Measurements from ENCODE around the gene DLG1.

- no peak for TF ChIP-seq POLR2AphosphoS5 (IDR thresholded peaks at IDR 0.05; ENCODE audit: low read depth, low read length)
- TF ChIP-seq TAF1 (IDR thresholded peaks at IDR 0.05; ENCODE audit: borderline replicate concordance, insufficient read depth, low read length), result no peak
- TF ChIP-seq REST (IDR thresholded peaks at IDR 0.05; ENCODE audit: insufficient read depth in 1 of 2, low read depth in 2 of 2, low read length in 2 of 2), result no peak
- no peak for TF ChIP-seq FOXP2 (optimal IDR thresholded peaks at IDR 0.05; ENCODE audit: borderline replicate concordance, extremely low read depth, extremely low read length, insufficient read depth)
- no peak for TF ChIP-seq SIN3A (IDR thresholded peaks at IDR 0.05; ENCODE audit: borderline replicate concordance, insufficient read depth, low read length)
Observed at GRCh38 chr3:197229836-197230235, 68.6 kb downstream of the DLG1 start.
